Liver (tissue), 9 donors: ENCODE results near the gene PINK1. TPM values are rescaled to one million over a fixed set of nuclear protein-coding genes. Genes with fewer than 3 reads are reported as not detected.

Source experiments
- DNase-seq: peaks from one replicate; pipeline ENCODE4 v3.0.0-alpha.2; 2017; ENCODE audit warnings: low spot score
- H3K27ac ChIP-seq, 2 donors: one replicate each; pipeline ENCODE4 v1.7.0; 2013; ENCODE audit warnings: inconsistent platforms in 2 of 2, low read length in 2 of 2, control low read depth in 1 of 2, low read depth in 1 of 2, mild to moderate bottlenecking in 1 of 2
- H3K27me3 ChIP-seq, 4 donors: one replicate each; pipeline versions ENCODE4 v1.6.1 to v1.7.0; 2013; ENCODE audit warnings: low read length in 3 of 4, inconsistent platforms in 1 of 4, mild to moderate bottlenecking in 1 of 4, moderate library complexity in 1 of 4; ENCODE audit not compliant: control insufficient read depth in 4 of 4, insufficient read depth in 4 of 4
- H3K36me3 ChIP-seq, 4 donors: one replicate each; pipeline versions ENCODE4 v1.6.1 to v1.7.0; 2013; ENCODE audit warnings: low read length in 3 of 4, mild to moderate bottlenecking in 3 of 4, low read depth in 1 of 4, moderate library complexity in 1 of 4; ENCODE audit not compliant: control insufficient read depth in 4 of 4, insufficient read depth in 3 of 4
- H3K4me1 ChIP-seq, 4 donors: one replicate each; pipeline versions ENCODE4 v1.6.1 to v1.7.0; 2013; ENCODE audit warnings: low read length in 3 of 4, mild to moderate bottlenecking in 3 of 4, moderate library complexity in 1 of 4; ENCODE audit not compliant: control insufficient read depth in 4 of 4, insufficient read depth in 4 of 4
- H3K4me3 ChIP-seq, 3 donors: one replicate each; pipeline versions ENCODE4 v1.6.1 to v1.7.0; 2013; ENCODE audit warnings: low read length in 3 of 3, control low read depth in 1 of 3, low read depth in 1 of 3, mild to moderate bottlenecking in 1 of 3
- H3K9ac ChIP-seq, 2 donors: one replicate each; pipeline ENCODE4 v1.7.0; 2013; ENCODE audit warnings: low read length in 2 of 2, mild to moderate bottlenecking in 2 of 2, moderate library complexity in 2 of 2, control low read depth in 1 of 2, low read depth in 1 of 2
- H3K9me3 ChIP-seq, 4 donors: one replicate each; pipeline versions ENCODE4 v1.6.1 to v1.7.0; 2013; ENCODE audit warnings: low read length in 3 of 4; ENCODE audit not compliant: control insufficient read depth in 4 of 4
- ATF3 ChIP-seq: IDR thresholded peaks from 2 replicates; pipeline ENCODE4 v1.6.1; 2016; ENCODE audit warnings: antibody characterized with exemption
- CTCF ChIP-seq: fragments of 150-350 bp; IDR thresholded peaks from 2 replicates; pipeline ENCODE4 v1.5.1; 2017; ENCODE audit warnings: improper control_type of control experiment, low read depth, low read length; ENCODE audit not compliant: missing input control
- EGR1 ChIP-seq, 2 donors: IDR thresholded peaks; 2 replicates each; pipeline ENCODE4 v1.6.1; 2016 to 2018; ENCODE audit warnings: antibody characterized with exemption in 2 of 2, low read depth in 2 of 2
- FOXA1 ChIP-seq: IDR thresholded peaks from 2 replicates; pipeline ENCODE4 v1.6.1; 2016; ENCODE audit warnings: antibody characterized with exemption
- FOXA2 ChIP-seq: IDR thresholded peaks from 2 replicates; pipeline ENCODE4 v1.6.1; 2016; ENCODE audit warnings: antibody characterized with exemption
- GABPA ChIP-seq, 2 donors: IDR thresholded peaks in 1 of 2; conservative IDR thresholded peaks in 1 of 2; 2 replicates each; pipeline ENCODE4 v1.6.1; 2016; ENCODE audit warnings: antibody characterized with exemption in 2 of 2, mild to moderate bottlenecking in 1 of 2, moderate library complexity in 1 of 2
- HNF4A ChIP-seq, 2 donors: conservative IDR thresholded peaks; 2 replicates each; pipeline ENCODE4 v1.6.1; 2016; ENCODE audit warnings: antibody characterized with exemption in 2 of 2, mild to moderate bottlenecking in 2 of 2
- HNF4G ChIP-seq: IDR thresholded peaks from 2 replicates; pipeline ENCODE4 v1.6.1; 2016; ENCODE audit warnings: antibody characterized with exemption
- JUND ChIP-seq, 2 donors: IDR thresholded peaks; 2 replicates each; pipeline ENCODE4 v1.6.1; 2016; ENCODE audit warnings: antibody characterized with exemption in 2 of 2
- MAX ChIP-seq: IDR thresholded peaks from 2 replicates; pipeline ENCODE4 v1.6.1; 2016; ENCODE audit warnings: antibody characterized with exemption
- NR2F2 ChIP-seq: IDR thresholded peaks from 2 replicates; pipeline ENCODE4 v1.6.1; 2016; ENCODE audit warnings: antibody characterized with exemption
- RAD21 ChIP-seq, 2 donors: IDR thresholded peaks; 2 replicates each; pipeline ENCODE4 v1.6.1; 2016; ENCODE audit warnings: antibody characterized with exemption in 2 of 2, mild to moderate bottlenecking in 2 of 2
- REST ChIP-seq: IDR thresholded peaks from 2 replicates; pipeline ENCODE4 v1.6.1; 2016; ENCODE audit warnings: antibody characterized with exemption, mild to moderate bottlenecking
- RXRA ChIP-seq, 2 donors: IDR thresholded peaks; 2 replicates each; pipeline ENCODE4 v1.6.1; 2017 to 2018; ENCODE audit warnings: antibody characterized with exemption in 2 of 2, mild to moderate bottlenecking in 1 of 2
- SP1 ChIP-seq: IDR thresholded peaks from 2 replicates; pipeline ENCODE4 v1.6.1; 2018; ENCODE audit warnings: antibody characterized with exemption, mild to moderate bottlenecking
- TAF1 ChIP-seq: conservative IDR thresholded peaks from 2 replicates; pipeline ENCODE4 v1.6.1; 2016; ENCODE audit warnings: antibody characterized with exemption, mild to moderate bottlenecking
- YY1 ChIP-seq: IDR thresholded peaks from 2 replicates; pipeline ENCODE4 v1.6.1; 2016; ENCODE audit warnings: antibody characterized with exemption, mild to moderate bottlenecking
- ZBTB33 ChIP-seq: IDR thresholded peaks from 2 replicates; pipeline ENCODE4 v1.6.1; 2016; ENCODE audit warnings: antibody characterized with exemption
- WGBS: extraction: QIAGEN DNeasy Blood & Tissue Kit; methylation state at CpG from one replicate; pipeline ENCODE4 v1.1.7; 2013; 5-methylcytosine and 5-hydroxymethylcytosine counted together
- polyA plus RNA-seq, 2 donors: library from polyadenylated mRNA; stranded (reverse) in 1 of 2; unstranded in 1 of 2; fragments of 200-250 nt in 1 of 2; fragments of >200 nt in 1 of 2; fragmentation: Nextera tagmentation in 1 of 2; extraction: Ambion mirVana in 1 of 2; gene quantifications; one replicate each; pipeline versions ENCODE4 v1.2.1 to v1.2.3, GENCODE V29; 2013 to 2015
- total RNA-seq, 2 donors: library from RNA; depleted of rRNA; stranded (reverse); fragments of >200 nt; gene quantifications; one replicate each; pipeline ENCODE4 v1.2.3, GENCODE V29; 2014
- donor health status: healthy.
- donor health status: healthy.
- donor health status: healthy.
- donor health status: healthy.
- donor health status: healthy.

PINK1 gene
- total and polyA plus RNA-seq, 4 donors = 52.7 to 118 (median 62.2) TPM

- no peak for TF ChIP-seq GABPA (IDR thresholded peaks at IDR 0.05 in 1 of 2, conservative IDR thresholded peaks at IDR 0.05 in 1 of 2)
- no peak for TF ChIP-seq RXRA (IDR thresholded peaks at IDR 0.05)
- TF ChIP-seq NR2F2 = no peak
These were observed 33.1 kb upstream of the PINK1 start (continued) for GRCh38 chr1:20600156-20600555.

GRCh38 chr1:20601129-20601825 lies 32.0 kb upstream of the PINK1 start:
- H3K36me3 ChIP-seq = no peaks in the 10 kb centered on the region
- no peak for DNase-seq
- H3K4me3 ChIP-seq = no peak overlapping the region
- H3K27me3 ChIP-seq = no peaks in the 10 kb centered on the region
- no peak for TF ChIP-seq RAD21 (IDR thresholded peaks at IDR 0.05)
- no peak for TF ChIP-seq TAF1
- TF ChIP-seq SP1 = no peak
- no peak for TF ChIP-seq FOXA1
- no peak for TF ChIP-seq JUND (IDR thresholded peaks at IDR 0.05)
- TF ChIP-seq HNF4A (conservative IDR thresholded peaks at IDR 0.05) = no peak
- no peak for TF ChIP-seq NR2F2
- no peak for TF ChIP-seq ATF3
- WGBS = 42% methylated on average over 5 of the region's 5 CpGs
- peak overlapping the region; percentile 56 to 57 for H3K27ac ChIP-seq
- H3K9me3 ChIP-seq = no peaks in the 10 kb centered on the region
- H3K4me1 ChIP-seq = peaks cover 13 to 34% (median 21%) of the 10 kb centered on the region in 4 donors
- H3K9ac ChIP-seq = no peak overlapping the region

- H3K27me3 ChIP-seq = no peaks in the 10 kb centered on the region
- H3K27ac ChIP-seq = peak overlapping the region; percentile 56 to 92
- H3K36me3 ChIP-seq = no peaks in the 10 kb centered on the region
- no peak overlapping the region for H3K4me3 ChIP-seq
- peaks cover 14 to 46% (median 27%) of the 10 kb centered on the region in 4 donors for H3K4me1 ChIP-seq
- no peaks in the 10 kb centered on the region for H3K9me3 ChIP-seq
- DNase-seq = no peak
- TF ChIP-seq JUND (IDR thresholded peaks at IDR 0.05) = no peak
- no peak for TF ChIP-seq HNF4G
- no peak for TF ChIP-seq NR2F2
- TF ChIP-seq FOXA2 = no peak
- no peak for TF ChIP-seq EGR1 (IDR thresholded peaks at IDR 0.05; ENCODE audit: low read depth in 2 of 2)
- TF ChIP-seq RXRA (IDR thresholded peaks at IDR 0.05) = no peak
- TF ChIP-seq ATF3 = no peak
- TF ChIP-seq SP1 = no peak
- no peak for TF ChIP-seq GABPA (IDR thresholded peaks at IDR 0.05 in 1 of 2, conservative IDR thresholded peaks at IDR 0.05 in 1 of 2)
- no peak for TF ChIP-seq TAF1
- no peak for TF ChIP-seq HNF4A (conservative IDR thresholded peaks at IDR 0.05)
- TF ChIP-seq REST = no peak
- TF ChIP-seq ZBTB33 = no peak
- no peak for TF ChIP-seq YY1
- no peak for TF ChIP-seq CTCF
- TF ChIP-seq RAD21 (IDR thresholded peaks at IDR 0.05) = no peak
- TF ChIP-seq MAX = no peak
- TF ChIP-seq FOXA1 = no peak
- WGBS = 81% methylated on average over 4 of the region's 4 CpGs
- H3K9ac ChIP-seq = no peak overlapping the region
These were observed 30.3 kb upstream of the PINK1 start for GRCh38 chr1:20602851-20603450.
